ENCODE results near the gene PRDX1.
"Not testable (repeated sequence)": the region's sequence is repeated elsewhere in the genome, so short reads cannot be mapped to it uniquely, and the experiment has no call there.

PRDX1 gene

GRCh38 chr1:45479039-45479748 is 42.5 kb downstream of the PRDX1 start:
- H3K4me3 ChIP-seq (ENCODE audit: low read depth, low read length) = no peak overlapping the region
- DNase-seq (ENCODE audit: low read depth, low spot score) = no peak
- no peak for TF ChIP-seq CTCF (IDR thresholded peaks at IDR 0.05; ENCODE audit: low read depth, low read length)
- in situ Hi-C loops (cut with HindIII; ENCODE audit: low sequenced_read_pairs) = no loop called here

- no peak overlapping the region for H3K4me3 ChIP-seq (ENCODE audit: low read depth, low read length)
- in situ Hi-C loops (cut with HindIII; ENCODE audit: low sequenced_read_pairs) = no loop called here
- DNase-seq (ENCODE audit: low read depth, low spot score) = no peak
- TF ChIP-seq CTCF (IDR thresholded peaks at IDR 0.05; ENCODE audit: low read depth, low read length) = no peak
These were observed 43.4 kb downstream of the PRDX1 start for GRCh38 chr1:45478121-45478814.

GRCh38 chr1:45477646-45478045 is 44.0 kb downstream of the PRDX1 start:
- in situ Hi-C loops (cut with HindIII; ENCODE audit: low sequenced_read_pairs) = no loop called here
- DNase-seq (ENCODE audit: low read depth, low spot score) = no peak
- TF ChIP-seq CTCF (IDR thresholded peaks at IDR 0.05; ENCODE audit: low read depth, low read length) = no peak

DNA sequence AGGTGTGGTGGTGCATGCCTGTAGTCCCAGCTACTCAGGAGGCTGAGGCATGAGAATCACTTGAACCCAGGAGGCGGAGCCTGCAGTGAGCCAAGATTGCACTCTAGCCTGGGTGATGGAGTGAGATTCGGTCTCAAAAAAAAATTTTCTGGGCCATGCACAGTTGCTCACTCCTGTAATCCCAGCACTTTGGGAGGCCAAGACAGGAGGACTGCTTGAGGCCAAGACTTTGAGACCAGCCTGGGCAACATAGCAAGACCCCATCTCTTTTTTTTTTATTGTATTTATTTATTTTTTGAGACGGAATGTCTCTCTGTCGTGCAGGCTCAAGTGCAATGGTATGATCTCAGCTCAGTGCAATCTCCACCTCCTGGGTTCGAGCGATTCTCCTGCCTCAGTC is 47.5 kb downstream of the PRDX1 start:
- in situ Hi-C loops (cut with HindIII; ENCODE audit: low sequenced_read_pairs); DNase-seq (ENCODE audit: low read depth, low spot score); H3K4me3 ChIP-seq (ENCODE audit: low read depth, low read length): not testable (repeated sequence)

More at GRCh38 chr1:45477646-45478045, 44.0 kb downstream of the PRDX1 start:
- H3K4me3 ChIP-seq (ENCODE audit: low read depth, low read length) = no peak overlapping the region

DNA sequence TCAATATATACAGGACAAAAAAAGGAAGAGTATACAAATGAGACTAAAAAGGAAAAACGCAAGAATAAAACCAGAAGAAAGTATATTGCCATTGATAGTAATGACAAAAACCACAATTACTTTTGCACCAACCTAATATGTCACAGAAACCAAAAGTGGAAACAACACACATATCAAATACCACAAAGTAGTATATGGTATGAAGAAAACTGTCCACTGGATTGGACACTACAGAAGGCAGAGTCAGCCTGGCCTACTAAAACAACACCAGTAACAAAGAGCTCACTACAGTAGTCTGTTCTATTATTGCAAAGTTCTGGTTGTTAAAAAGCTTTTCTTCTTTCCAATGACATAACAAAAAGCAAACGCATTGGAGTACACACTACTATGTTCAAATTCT is 48.4 kb downstream of the PRDX1 start:
- no peak for TF ChIP-seq CTCF (IDR thresholded peaks at IDR 0.05; ENCODE audit: low read depth, low read length)
- in situ Hi-C loops (cut with HindIII; ENCODE audit: low sequenced_read_pairs) = no loop called here
- no peak overlapping the region for H3K4me3 ChIP-seq (ENCODE audit: low read depth, low read length)
- no peak for DNase-seq (ENCODE audit: low read depth, low spot score)

GRCh38 chr1:45470306-45470798 is 51.3 kb downstream of the PRDX1 start:
- no peak for TF ChIP-seq CTCF (IDR thresholded peaks at IDR 0.05; ENCODE audit: low read depth, low read length)
- in situ Hi-C loops (cut with HindIII; ENCODE audit: low sequenced_read_pairs) = no loop called here
- H3K4me3 ChIP-seq (ENCODE audit: low read depth, low read length) = no peak overlapping the region
- DNase-seq (ENCODE audit: low read depth, low spot score) = no peak

DNA sequence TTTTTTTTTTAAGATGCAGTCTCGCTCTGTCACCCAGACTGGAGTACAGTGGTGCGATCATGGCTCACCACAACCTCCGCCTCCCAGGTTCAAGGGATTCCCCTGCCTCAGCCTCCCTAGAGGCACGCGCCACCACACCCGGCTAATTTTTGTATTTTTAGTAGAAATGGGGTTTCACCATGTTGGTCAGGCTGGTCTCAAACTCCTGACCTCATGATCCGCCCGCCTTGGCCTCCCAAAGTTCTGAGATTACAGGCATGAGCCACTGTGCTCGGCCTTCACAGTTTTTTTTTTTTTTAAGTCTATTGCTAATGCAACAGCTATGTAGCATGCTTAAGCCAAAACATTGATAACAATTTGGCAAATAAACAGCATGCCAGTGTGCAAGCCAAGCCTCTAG is 54.3 kb downstream of the PRDX1 start:
- H3K4me3 ChIP-seq (ENCODE audit: low read depth, low read length); in situ Hi-C loops (cut with HindIII; ENCODE audit: low sequenced_read_pairs); DNase-seq (ENCODE audit: low read depth, low spot score): not testable (repeated sequence)

Measured in astrocyte of the spinal cord (primary cell).